ENCODE data around the gene WDR1. TPM values are rescaled to one million over a fixed set of nuclear protein-coding genes. Genes with fewer than 3 reads are reported as not detected.
A peak's percentile ranks its signal among the peaks of the same experiment; 100 is the strongest.

WDR1 gene
- total RNA-seq (2022), result 240 and 246 TPM in 2 replicates
- percentile 90 among the genes with signal in this experiment for Bru-seq, nascent RNA
- BruChase-seq, experiment 1, labeled RNA remaining after a 6-hour chase, result percentile 92 among the genes with signal in this experiment
- BruChase-seq, experiment 2, labeled RNA remaining after a 2-hour chase, result percentile 86 among the genes with signal in this experiment
- long read RNA-seq, transcript WDR1-202 (12 exons, 2,722 nt), result minor isoform, 8 of 452 reads
- long read RNA-seq, transcript WDR1-203 (15 exons, 3,142 nt), result major isoform, 395 of 452 reads
- long read RNA-seq, partial matches to known transcripts, result 32 of 452 reads
- long read RNA-seq, other reads (novel, unspliced or antisense), result 17 of 452 reads

GRCh38 chr4:10116569-10117358 lies at the start of gene WDR1:
Gene WDR1 (minus strand): TSS chr4:10116799. CDS start chr4:10116666, 133 bp downstream.
- POLR2A ChIA-PET, result interaction anchor here (0.5 to 3.9 kb wide), 15 partner anchors 9 to 382 kb away, joined by 3 to 38 read pairs (median 5); partner anchors contain the start of gene SLC2A9
- Mint-ChIP-seq H3K27ac (ENCODE audit: low read depth, unreplicated experiment) (peak within 1 kb of the TSS; percentile 99), H3K9me3 (ENCODE audit: unreplicated experiment) (no peaks in the 10 kb centered on the region), H3K4me1 (ENCODE audit: insufficient read depth, unreplicated experiment) (peaks cover 22% of the 10 kb centered on the region), H3K27me3 (ENCODE audit: insufficient read depth, unreplicated experiment) (no peaks in the 10 kb centered on the region), H3K36me3 (ENCODE audit: insufficient read depth, unreplicated experiment) (peaks cover 41% of the 10 kb centered on the region), H3K4me3 (ENCODE audit: unreplicated experiment) (peak within 1 kb of the TSS; percentile 90)
- no TSS peak for BruUV-seq (replicated peaks)
- CTCF ChIA-PET, result interaction anchor here (0.6 to 1.2 kb wide), 4 partner anchors 45 to 173 kb away, joined by 3 read pairs; no protein-coding TSS in a partner anchor
- intact Hi-C loops (cut with micrococcal nuclease), result loop anchor here (5.0 kb wide), 2 partner anchors 109 to 424 kb away; no protein-coding TSS in a partner anchor
- no peak for TF ChIP-seq CTCF (IDR thresholded peaks at IDR 0.05; ENCODE audit: unreplicated experiment)
- peak; percentile 95 for DNase-seq (ENCODE audit: unreplicated experiment)

DNA sequence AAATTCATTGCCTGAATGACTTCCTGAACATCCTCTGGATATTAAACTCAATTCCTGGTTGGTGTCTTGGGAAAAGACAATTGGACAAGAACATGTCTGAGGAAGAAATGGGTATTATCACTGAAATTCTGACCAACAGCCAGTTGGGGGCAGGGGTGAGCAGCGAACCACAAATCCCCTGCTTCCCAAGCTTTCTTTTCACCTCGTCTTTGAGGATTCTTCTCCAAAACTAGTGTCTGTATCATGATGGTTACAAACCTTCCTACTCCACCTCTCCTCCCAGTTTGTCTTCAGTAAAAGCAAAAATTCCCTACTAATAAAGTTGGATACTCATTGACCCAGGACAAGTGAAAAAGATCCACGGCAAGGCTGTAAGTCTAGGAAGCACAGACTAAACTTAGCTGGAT lies 48.3 kb upstream of the WDR1 start:
- no peaks in the 10 kb centered on the region for H3K27me3 Mint-ChIP-seq (ENCODE audit: insufficient read depth, unreplicated experiment)
- ChIA-PET CTCF (interaction anchor here (0.7 to 24.6 kb wide), 34 partner anchors 9 to 720 kb away, joined by 3 to 454 read pairs (median 4); no protein-coding TSS in a partner anchor), POLR2A (interaction anchor here (1.1 to 1.8 kb wide), 2 partner anchors 139 to 239 kb away, joined by 3 to 5 read pairs; no protein-coding TSS in a partner anchor)
- H3K4me3 Mint-ChIP-seq (ENCODE audit: unreplicated experiment), result no peak overlapping the region
- intact Hi-C loops (cut with micrococcal nuclease), result loop anchor here (1.0 to 2.0 kb wide), 3 partner anchors 238 to 384 kb away; no protein-coding TSS in a partner anchor
- H3K4me1 Mint-ChIP-seq (ENCODE audit: insufficient read depth, unreplicated experiment), result peaks cover 6% of the 10 kb centered on the region
- peak; percentile 54 for TF ChIP-seq CTCF (IDR thresholded peaks at IDR 0.05; ENCODE audit: unreplicated experiment)
- DNase-seq (ENCODE audit: unreplicated experiment), result peak; percentile 63
- no peaks in the 10 kb centered on the region for H3K9me3 Mint-ChIP-seq (ENCODE audit: unreplicated experiment)
- H3K27ac Mint-ChIP-seq (ENCODE audit: low read depth, unreplicated experiment), result no peak overlapping the region
- H3K36me3 Mint-ChIP-seq (ENCODE audit: insufficient read depth, unreplicated experiment), result no peaks in the 10 kb centered on the region
- BruUV-seq (replicated peaks), result no TSS peak

DNA sequence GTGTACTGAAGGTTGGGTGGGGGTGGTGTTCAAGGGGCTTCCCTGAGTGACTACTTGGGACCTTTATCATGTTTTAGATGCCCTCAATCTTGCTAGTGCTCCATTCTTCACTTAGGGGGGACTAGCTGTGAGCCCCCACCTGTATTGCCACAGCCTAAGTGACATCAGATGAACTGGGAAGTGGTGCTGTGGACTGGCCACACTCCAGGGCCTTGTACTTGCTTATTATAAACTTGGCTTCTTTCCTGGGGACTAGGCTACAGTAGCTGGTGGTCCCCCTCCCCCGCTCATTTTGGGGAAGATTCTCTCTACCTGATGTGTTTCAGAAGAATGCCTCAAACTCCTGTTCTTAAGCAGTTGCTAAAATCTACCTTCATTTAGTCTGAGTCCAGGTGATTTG lies 46.7 kb upstream of the WDR1 start:
- CTCF ChIA-PET, result interaction anchor here (0.6 to 24.6 kb wide), 13 partner anchors 9 to 1221 kb away, joined by 3 to 454 read pairs (median 3); no protein-coding TSS in a partner anchor
- no peak for TF ChIP-seq CTCF (IDR thresholded peaks at IDR 0.05; ENCODE audit: unreplicated experiment)
- Mint-ChIP-seq H3K9me3 (ENCODE audit: unreplicated experiment) (no peaks in the 10 kb centered on the region), H3K27ac (ENCODE audit: low read depth, unreplicated experiment) (no peak overlapping the region), H3K4me3 (ENCODE audit: unreplicated experiment) (no peak overlapping the region), H3K27me3 (ENCODE audit: insufficient read depth, unreplicated experiment) (no peaks in the 10 kb centered on the region), H3K36me3 (ENCODE audit: insufficient read depth, unreplicated experiment) (no peaks in the 10 kb centered on the region), H3K4me1 (ENCODE audit: insufficient read depth, unreplicated experiment) (peaks cover 6% of the 10 kb centered on the region)
- DNase-seq (ENCODE audit: unreplicated experiment), result no peak
- POLR2A ChIA-PET, result interaction anchor here (1.4 kb wide), 1 partner anchor 241 kb away, joined by 8 read pairs; no protein-coding TSS in a partner anchor
- intact Hi-C loops (cut with micrococcal nuclease), result no loop called here
- no TSS peak for BruUV-seq (replicated peaks)
